NB4 (cell line): Measurements from ENCODE around the gene CNTN1.

Experiments
- DNase-seq: peaks from one replicate; pipeline ENCODE4 v3.0.0; 2010; ENCODE audit warnings: low read depth
- H3K4me3 ChIP-seq: one replicate; pipeline ENCODE4 v1.5.1; 2011; ENCODE audit warnings: mild to moderate bottlenecking, low read depth, low read length, moderate library complexity
- CTCF ChIP-seq: IDR thresholded peaks from one replicate; pipeline ENCODE4 v1.5.1; 2012; ENCODE audit warnings: low read depth, low read length
- MAX ChIP-seq: IDR thresholded peaks from 2 replicates; pipeline ENCODE4 v1.6.1; 2011; ENCODE audit warnings: low read depth, low read length
- MYC ChIP-seq: IDR thresholded peaks from 2 replicates; pipeline ENCODE4 v1.6.1; 2011; ENCODE audit warnings: low read depth, low read length
- POLR2A ChIP-seq: IDR thresholded peaks from 2 replicates; pipeline ENCODE4 v1.6.1; 2011; ENCODE audit warnings: mild to moderate bottlenecking; ENCODE audit not compliant: insufficient read length; ENCODE audit errors: extremely low read depth

Gene CNTN1

GRCh38 chr12:41106315-41106714 is 414.1 kb downstream of the CNTN1 start:
- H3K4me3 ChIP-seq, result no peak overlapping the region
- no peak for DNase-seq
- TF ChIP-seq MAX, result no peak
- TF ChIP-seq CTCF, result no peak
- no peak for TF ChIP-seq POLR2A
- TF ChIP-seq MYC, result no peak

GRCh38 chr12:41108032-41108431 is 415.8 kb downstream of the CNTN1 start:
- no peak for DNase-seq
- H3K4me3 ChIP-seq, result no peak overlapping the region
- TF ChIP-seq POLR2A (no peak), CTCF (no peak), MAX (no peak), MYC (no peak)

GRCh38 chr12:41112903-41113302 is 420.7 kb downstream of the CNTN1 start:
- DNase-seq, result no peak
- no peak overlapping the region for H3K4me3 ChIP-seq
- no peak for TF ChIP-seq MAX
- no peak for TF ChIP-seq POLR2A
- no peak for TF ChIP-seq CTCF
- no peak for TF ChIP-seq MYC

- no peak for DNase-seq
- no peak overlapping the region for H3K4me3 ChIP-seq
- TF ChIP-seq CTCF, result no peak
- TF ChIP-seq MYC, result no peak
- TF ChIP-seq MAX, result no peak
- no peak for TF ChIP-seq POLR2A
Observed at GRCh38 chr12:41120211-41120610, 428.0 kb downstream of the CNTN1 start.

- no peak for TF ChIP-seq MYC
- DNase-seq, result no peak
- H3K4me3 ChIP-seq, result no peak overlapping the region
Observed at GRCh38 chr12:41121374-41121773, 429.1 kb downstream of the CNTN1 start.
